Measurements from ENCODE around the gene FBXO4.
A peak's percentile ranks its signal among the peaks of the same experiment; 100 is the strongest.
"Not testable (repeated sequence)": the region's sequence is repeated elsewhere in the genome, so short reads cannot be mapped to it uniquely, and the experiment has no call there.

FBXO4 gene

GRCh38 chr5:41925555-41925951, 472 bp downstream of the FBXO4 start:
- peak; percentile 36 for DNase-seq

- DNase-seq = no peak
These were observed 2.5 kb downstream of the FBXO4 start for GRCh38 chr5:41927604-41928003.

- no peak for DNase-seq
These were observed 4.0 kb downstream of the FBXO4 start for GRCh38 chr5:41929035-41929434.

GRCh38 chr5:41932770-41933169, 7.7 kb downstream of the FBXO4 start:
- no peak for DNase-seq

GRCh38 chr5:41935544-41935943, 10.5 kb downstream of the FBXO4 start:
- no peak for DNase-seq

GRCh38 chr5:41940641-41941040, 15.6 kb downstream of the FBXO4 start:
- no peak for DNase-seq

GRCh38 chr5:41945332-41945955, 20.4 kb downstream of the FBXO4 start:
- not testable (repeated sequence) for DNase-seq

GRCh38 chr5:41951224-41951623, 26.1 kb downstream of the FBXO4 start:
- no peak for DNase-seq

GRCh38 chr5:41954286-41954685, 29.2 kb downstream of the FBXO4 start:
- no peak for DNase-seq

GRCh38 chr5:41955432-41956024, 30.4 kb downstream of the FBXO4 start:
- DNase-seq = no peak

GRCh38 chr5:41956943-41957342, 31.9 kb downstream of the FBXO4 start:
- DNase-seq = no peak

- DNase-seq = no peak
These were observed 35.4 kb downstream of the FBXO4 start for GRCh38 chr5:41960481-41960880.

GRCh38 chr5:41961736-41962135, 36.7 kb downstream of the FBXO4 start:
- no peak for DNase-seq

- no peak for DNase-seq
These were observed 37.4 kb downstream of the FBXO4 start for GRCh38 chr5:41962491-41962890.

GRCh38 chr5:41966401-41967105, 41.5 kb downstream of the FBXO4 start:
- DNase-seq = no peak

GRCh38 chr5:41967401-41967800, 42.3 kb downstream of the FBXO4 start:
- no peak for DNase-seq

- no peak for DNase-seq
These were observed 43.2 kb downstream of the FBXO4 start for GRCh38 chr5:41968153-41968723.

- DNase-seq = no peak
These were observed 48.0 kb downstream of the FBXO4 start for GRCh38 chr5:41973087-41973486.

GRCh38 chr5:41973887-41974286, 48.8 kb downstream of the FBXO4 start:
- DNase-seq = no peak

GRCh38 chr5:41978676-41979075, 53.6 kb downstream of the FBXO4 start:
- no peak for DNase-seq

- DNase-seq = no peak
These were observed 55.3 kb downstream of the FBXO4 start for GRCh38 chr5:41980396-41980795.

GRCh38 chr5:41980870-41981269, 55.8 kb downstream of the FBXO4 start:
- DNase-seq = no peak

- DNase-seq = not testable (repeated sequence)
These were observed 57.8 kb downstream of the FBXO4 start for GRCh38 chr5:41982858-41983257.

- no peak for DNase-seq
These were observed 58.2 kb downstream of the FBXO4 start for GRCh38 chr5:41983284-41983683.
